ENCODE results near the gene SAFB2.

SAFB2 gene

DNA sequence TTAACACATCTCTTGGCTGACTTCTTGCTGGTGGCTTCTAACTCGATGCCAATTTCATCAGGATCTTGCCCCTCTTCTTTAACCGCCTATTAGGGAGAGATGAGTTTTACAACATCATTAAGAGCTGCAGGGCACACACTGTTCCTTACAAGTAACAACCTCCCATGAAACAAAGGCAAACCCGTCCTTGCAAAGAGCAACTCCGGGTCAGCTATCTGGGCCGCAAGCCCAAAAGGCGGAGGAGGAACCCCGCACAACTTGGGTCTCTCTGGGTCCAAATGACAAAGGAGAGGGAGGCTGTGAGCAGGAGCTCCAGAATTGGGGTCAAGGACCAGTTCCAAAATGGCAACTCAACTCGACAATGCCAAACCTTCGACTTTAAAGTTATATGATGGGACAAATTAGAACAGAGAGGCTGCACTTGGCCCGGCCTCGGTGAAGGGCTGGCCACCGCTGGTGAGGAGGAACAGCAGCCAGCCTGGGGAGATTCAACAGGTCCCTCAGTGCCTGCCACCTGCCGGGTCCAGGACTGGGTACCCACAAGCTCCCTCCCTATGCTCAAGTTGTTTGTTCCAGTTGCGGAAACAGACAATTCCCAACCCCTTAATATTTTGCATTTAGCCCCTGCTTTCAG is 1.1 kb downstream of the SAFB2 start:
- TF ChIP-seq CTCF (IDR thresholded peaks at IDR 0.05; ENCODE audit: insufficient read depth, missing control alignments), result no peak
- FAIRE-seq (no peak), DNase-seq (ENCODE audit: insufficient read length, low spot score) (no peak)

- DNase-seq (ENCODE audit: insufficient read length, low spot score), result no peak
- FAIRE-seq, result no peak
- TF ChIP-seq CTCF (IDR thresholded peaks at IDR 0.05; ENCODE audit: insufficient read depth, missing control alignments), result no peak
Observed at GRCh38 chr19:5619946-5620345, 2.6 kb downstream of the SAFB2 start.

DNA sequence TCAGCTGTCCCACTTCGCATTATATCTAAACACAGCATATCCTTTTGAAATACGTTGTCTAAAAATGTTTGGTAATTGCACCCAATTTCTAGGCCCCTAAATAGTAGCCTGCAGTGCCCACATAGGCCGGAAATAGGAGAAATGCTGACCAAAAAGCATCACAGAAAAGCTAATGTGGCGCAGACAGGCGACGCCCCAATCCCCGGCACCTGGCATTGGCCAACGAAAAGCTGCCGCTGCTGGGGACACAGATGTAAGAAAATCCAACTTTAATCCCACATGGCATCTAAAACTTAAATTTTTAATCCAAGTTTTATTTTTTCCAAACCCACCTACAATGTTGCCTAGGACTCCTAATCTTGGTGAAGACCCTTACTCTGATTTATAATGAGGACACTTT is 4.0 kb downstream of the SAFB2 start:
- no peak for TF ChIP-seq CTCF (IDR thresholded peaks at IDR 0.05; ENCODE audit: insufficient read depth, missing control alignments)
- FAIRE-seq (no peak), DNase-seq (ENCODE audit: insufficient read length, low spot score) (no peak)

GRCh38 chr19:5617080-5617479 is 5.5 kb downstream of the SAFB2 start:
- TF ChIP-seq CTCF (IDR thresholded peaks at IDR 0.05; ENCODE audit: insufficient read depth, missing control alignments), result no peak
- no peak for DNase-seq (ENCODE audit: insufficient read length, low spot score)
- no peak for FAIRE-seq

DNA sequence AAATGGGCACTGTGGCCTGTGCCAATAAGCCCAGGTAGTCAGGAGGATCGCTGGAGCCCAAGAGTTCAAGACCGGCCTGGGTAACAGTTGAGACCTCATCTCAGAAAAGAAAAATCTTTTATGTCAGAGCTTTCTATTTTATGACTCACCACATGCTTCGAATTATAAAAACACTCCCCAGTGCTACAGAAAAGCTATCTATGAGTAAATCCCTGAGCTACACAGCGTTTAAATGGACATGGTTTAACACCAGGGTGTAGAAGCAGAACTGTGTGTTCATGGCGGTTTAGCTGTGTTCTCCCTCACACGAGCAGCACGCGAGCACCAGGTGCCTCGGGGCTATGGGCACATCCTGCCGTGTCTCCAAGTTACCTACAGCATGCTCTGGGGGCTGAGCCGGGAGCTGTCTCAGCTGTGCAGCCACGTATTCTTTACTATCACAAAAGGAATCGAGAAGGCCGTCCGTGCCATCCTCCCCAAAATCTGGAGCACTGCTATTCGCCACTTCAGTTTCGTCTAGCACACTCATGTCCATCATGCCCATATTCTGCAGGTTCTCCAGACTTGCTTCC is 6.7 kb downstream of the SAFB2 start:
- FAIRE-seq (no peak), DNase-seq (ENCODE audit: insufficient read length, low spot score) (no peak)
- no peak for TF ChIP-seq CTCF (IDR thresholded peaks at IDR 0.05; ENCODE audit: insufficient read depth, missing control alignments)

GRCh38 chr19:5612891-5613865 is 9.4 kb downstream of the SAFB2 start:
- DNase-seq (ENCODE audit: insufficient read length, low spot score) (no peak), FAIRE-seq (no peak)
- TF ChIP-seq CTCF (IDR thresholded peaks at IDR 0.05; ENCODE audit: insufficient read depth, missing control alignments), result no peak
